ENCODE results near the gene FOXE1.

DNA sequence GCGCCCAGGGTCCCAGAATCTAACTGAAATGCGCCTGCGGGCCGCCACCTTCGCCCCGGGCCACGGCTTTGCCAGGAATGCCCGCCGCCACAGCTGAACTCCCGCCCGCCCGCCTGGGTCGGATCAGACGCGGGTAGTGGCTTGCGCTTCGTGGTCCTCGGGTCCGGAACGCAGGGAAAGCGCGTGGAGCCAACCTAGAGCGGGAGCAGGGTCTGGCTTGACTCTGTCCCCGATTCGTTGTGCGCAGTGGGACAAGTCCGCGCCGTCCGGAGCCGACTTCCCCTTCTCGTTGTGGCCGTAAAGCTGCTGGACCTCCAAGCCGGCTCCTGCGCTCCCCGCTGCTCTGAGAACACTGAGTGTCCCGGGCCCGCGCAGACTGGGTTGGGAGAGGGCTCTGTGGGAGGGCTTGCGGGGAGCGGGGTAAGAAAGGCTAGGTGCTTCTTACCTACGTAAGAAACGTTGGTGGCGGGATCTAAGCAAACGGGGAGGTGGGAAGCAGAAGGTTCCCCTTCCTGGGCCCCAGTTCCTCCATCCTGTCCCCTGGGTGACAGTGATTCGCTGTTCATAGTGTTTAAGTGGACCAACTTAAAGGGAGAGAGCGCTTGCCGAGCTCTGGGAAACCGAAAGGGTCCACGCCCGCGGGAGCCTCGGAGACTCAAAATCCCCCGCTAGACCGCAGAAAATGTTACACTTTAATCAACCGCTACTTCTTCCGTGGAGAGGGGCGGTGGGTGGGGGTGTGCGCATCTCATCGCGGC lies 4.4 kb upstream of the FOXE1 start:
- TF ChIP-seq, protein P1, sequence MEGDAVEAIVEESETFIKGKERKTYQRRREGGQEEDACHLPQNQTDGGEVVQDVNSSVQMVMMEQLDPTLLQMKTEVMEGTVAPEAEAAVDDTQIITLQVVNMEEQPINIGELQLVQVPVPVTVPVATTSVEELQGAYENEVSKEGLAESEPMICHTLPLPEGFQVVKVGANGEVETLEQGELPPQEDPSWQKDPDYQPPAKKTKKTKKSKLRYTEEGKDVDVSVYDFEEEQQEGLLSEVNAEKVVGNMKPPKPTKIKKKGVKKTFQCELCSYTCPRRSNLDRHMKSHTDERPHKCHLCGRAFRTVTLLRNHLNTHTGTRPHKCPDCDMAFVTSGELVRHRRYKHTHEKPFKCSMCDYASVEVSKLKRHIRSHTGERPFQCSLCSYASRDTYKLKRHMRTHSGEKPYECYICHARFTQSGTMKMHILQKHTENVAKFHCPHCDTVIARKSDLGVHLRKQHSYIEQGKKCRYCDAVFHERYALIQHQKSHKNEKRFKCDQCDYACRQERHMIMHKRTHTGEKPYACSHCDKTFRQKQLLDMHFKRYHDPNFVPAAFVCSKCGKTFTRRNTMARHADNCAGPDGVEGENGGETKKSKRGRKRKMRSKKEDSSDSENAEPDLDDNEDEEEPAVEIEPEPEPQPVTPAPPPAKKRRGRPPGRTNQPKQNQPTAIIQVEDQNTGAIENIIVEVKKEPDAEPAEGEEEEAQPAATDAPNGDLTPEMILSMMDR (IDR thresholded peaks at IDR 0.05): no peak
- TF ChIP-seq POLR2A (IDR thresholded peaks at IDR 0.05): no peak

Measured in right lobe of liver (tissue), 4 donors.